Activated T-helper 2 cell treated with anti-CD3 and anti-CD28 coated beads, Interferon-gamma antibody, Interleukin-2, Interleukin-4, amounts not matched to agents 10 μg/mL and 5 μg/mL and 100 μg/mL, durations not matched to agents 14 hours and 24 hours and 36 hours (primary cell): ENCODE measurements around the gene RBM26. TPM values are rescaled to one million over a fixed set of nuclear protein-coding genes. Genes with fewer than 3 reads are reported as not detected.

ENCODE experiments used
- DNase-seq: peaks from one replicate; pipeline ENCODE4 v3.0.0; 2021; ENCODE audit warnings: low spot score
- H3K27ac Mint-ChIP-seq: one replicate; pipeline ENCODE4 v1.8.0; 2021; ENCODE audit warnings: mixed read lengths
- H3K27me3 Mint-ChIP-seq: one replicate; pipeline ENCODE4 v1.8.0; 2021; ENCODE audit warnings: low read depth, mixed read lengths
- H3K36me3 Mint-ChIP-seq: one replicate; pipeline ENCODE4 v1.8.0; 2021; ENCODE audit warnings: low read depth, mixed read lengths
- H3K4me1 Mint-ChIP-seq: one replicate; pipeline ENCODE4 v1.8.0; 2021; ENCODE audit warnings: low read depth, mixed read lengths
- H3K4me3 Mint-ChIP-seq: one replicate; pipeline ENCODE4 v1.8.0; 2021; ENCODE audit warnings: low read depth, mild to moderate bottlenecking, moderate library complexity, mixed read lengths
- H3K9me3 Mint-ChIP-seq: one replicate; pipeline ENCODE4 v1.8.0; 2021; ENCODE audit warnings: mixed read lengths
- intact Hi-C: fragments of 100-400 bp; cut with micrococcal nuclease; formaldehyde crosslinking; loops from one replicate; pipeline ENCODE4 v1.15.1; 2023
- total RNA-seq: library from RNA; stranded (reverse); gene quantifications from 2 replicates; pipeline ENCODE4 v1.2.3, GENCODE V29; 2022

The RBM26 gene
- total RNA-seq, 1 donor from 2014 or later, result 93.7 TPM

GRCh38 chr13:79271616-79272015 lies 134.4 kb downstream of the RBM26 start:
- Mint-ChIP-seq H3K27me3 (peaks cover 20% of the 10 kb centered on the region), H3K36me3 (no peaks in the 10 kb centered on the region), H3K27ac (no peak overlapping the region), H3K4me3 (no peak overlapping the region), H3K4me1 (no peaks in the 10 kb centered on the region), H3K9me3 (no peaks in the 10 kb centered on the region)
- intact Hi-C loops, result no loop called here
- DNase-seq, result no peak

GRCh38 chr13:79270859-79271258 lies 135.2 kb downstream of the RBM26 start:
- no peaks in the 10 kb centered on the region for H3K9me3 Mint-ChIP-seq
- H3K4me1 Mint-ChIP-seq, result no peaks in the 10 kb centered on the region
- DNase-seq, result no peak
- no peak overlapping the region for H3K27ac Mint-ChIP-seq
- no peak overlapping the region for H3K4me3 Mint-ChIP-seq
- intact Hi-C loops, result no loop called here
- H3K36me3 Mint-ChIP-seq, result no peaks in the 10 kb centered on the region
- H3K27me3 Mint-ChIP-seq, result peaks cover 20% of the 10 kb centered on the region

Other genes starting within 250 kb of the RBM26 start
- gene NDFIP2, start 74.9 kb upstream of the RBM26 start, total RNA-seq, result 227 and 231 TPM in 2 replicates